Mesendoderm (in vitro differentiated cells): ENCODE data around the gene AHRR.
A peak's percentile ranks its signal among the peaks of the same experiment; 100 is the strongest.

Experiments
- DNase-seq: peaks from one replicate; pipeline ENCODE4 v3.0.0; 2013
- H2AK5ac ChIP-seq: 2 replicates; pipeline ENCODE4 v1.6.1; 2013; ENCODE audit warnings: low read length, inconsistent platforms
- H2BK120ac ChIP-seq: 2 replicates; pipeline ENCODE4 v1.6.1; 2013; ENCODE audit warnings: low read depth, mild to moderate bottlenecking, low read length, moderate library complexity, mixed read lengths
- H2BK15ac ChIP-seq: replicated peaks from 2 replicates; pipeline ENCODE4 v1.6.1; 2013; ENCODE audit warnings: low read depth, mild to moderate bottlenecking, moderate library complexity
- H2BK5ac ChIP-seq: 2 replicates; pipeline ENCODE4 v1.6.1; 2013; ENCODE audit warnings: low read length, inconsistent platforms
- H3K18ac ChIP-seq: 2 replicates; pipeline ENCODE4 v1.6.1; 2013; ENCODE audit warnings: mild to moderate bottlenecking, low read length, mixed read lengths
- H3K23ac ChIP-seq: one replicate; pipeline ENCODE4 v1.6.1; 2013; ENCODE audit warnings: low read length
- H3K27ac ChIP-seq: 2 replicates; pipeline ENCODE4 v1.5.1; 2013; ENCODE audit warnings: low read depth, mild to moderate bottlenecking, inconsistent platforms, low read length, moderate library complexity
- H3K27me3 ChIP-seq: 2 replicates; pipeline ENCODE4 v1.6.1; 2013; ENCODE audit warnings: low read length, control low read depth, mild to moderate bottlenecking, inconsistent platforms; ENCODE audit not compliant: insufficient read depth, poor library complexity
- H3K36me3 ChIP-seq: 2 replicates; pipeline ENCODE4 v1.6.1; 2013; ENCODE audit warnings: low read length, inconsistent platforms; ENCODE audit not compliant: control insufficient read depth, insufficient read depth
- H3K4ac ChIP-seq: one replicate; pipeline ENCODE4 v1.6.1; 2013; ENCODE audit warnings: low read depth, mild to moderate bottlenecking, low read length, moderate library complexity
- H3K4me1 ChIP-seq: 2 replicates; pipeline ENCODE4 v1.6.1; 2013; ENCODE audit warnings: low read depth, low read length, inconsistent platforms; ENCODE audit not compliant: control insufficient read depth
- H3K4me2 ChIP-seq: 2 replicates; pipeline ENCODE4 v1.6.1; 2013; ENCODE audit warnings: low read length
- H3K4me3 ChIP-seq: 2 replicates; pipeline ENCODE4 v1.5.1; 2013; ENCODE audit warnings: mild to moderate bottlenecking, low read length
- H3K56ac ChIP-seq: one replicate; pipeline ENCODE4 v1.6.1; 2013; ENCODE audit warnings: low read length
- H3K79me1 ChIP-seq: 2 replicates; pipeline ENCODE4 v1.6.1; 2013; ENCODE audit warnings: low read length, inconsistent platforms
- H3K79me2 ChIP-seq: 2 replicates; pipeline ENCODE4 v1.6.1; 2013; ENCODE audit warnings: mild to moderate bottlenecking, low read length; ENCODE audit not compliant: control insufficient read depth, insufficient read depth
- H3K9ac ChIP-seq: 2 replicates; pipeline ENCODE4 v1.6.1; 2013; ENCODE audit warnings: low read length, inconsistent platforms
- H4K5ac ChIP-seq: one replicate; pipeline ENCODE4 v1.6.1; 2013; ENCODE audit warnings: low read length
- H4K8ac ChIP-seq: one replicate; pipeline ENCODE4 v1.6.1; 2013; ENCODE audit warnings: low read depth, mild to moderate bottlenecking, control low read depth, low read length, moderate library complexity
- WGBS: extraction: QIAGEN DNeasy Blood & Tissue Kit; methylation state at CpG from one replicate; pipeline ENCODE4 v1.1.7; 2013; ENCODE audit warnings: low lambda C conversion rate, missing lambda C conversion rate; ENCODE audit not compliant: insufficient coverage; ENCODE audit errors: extremely low coverage; 5-methylcytosine and 5-hydroxymethylcytosine counted together

AHRR gene

DNA sequence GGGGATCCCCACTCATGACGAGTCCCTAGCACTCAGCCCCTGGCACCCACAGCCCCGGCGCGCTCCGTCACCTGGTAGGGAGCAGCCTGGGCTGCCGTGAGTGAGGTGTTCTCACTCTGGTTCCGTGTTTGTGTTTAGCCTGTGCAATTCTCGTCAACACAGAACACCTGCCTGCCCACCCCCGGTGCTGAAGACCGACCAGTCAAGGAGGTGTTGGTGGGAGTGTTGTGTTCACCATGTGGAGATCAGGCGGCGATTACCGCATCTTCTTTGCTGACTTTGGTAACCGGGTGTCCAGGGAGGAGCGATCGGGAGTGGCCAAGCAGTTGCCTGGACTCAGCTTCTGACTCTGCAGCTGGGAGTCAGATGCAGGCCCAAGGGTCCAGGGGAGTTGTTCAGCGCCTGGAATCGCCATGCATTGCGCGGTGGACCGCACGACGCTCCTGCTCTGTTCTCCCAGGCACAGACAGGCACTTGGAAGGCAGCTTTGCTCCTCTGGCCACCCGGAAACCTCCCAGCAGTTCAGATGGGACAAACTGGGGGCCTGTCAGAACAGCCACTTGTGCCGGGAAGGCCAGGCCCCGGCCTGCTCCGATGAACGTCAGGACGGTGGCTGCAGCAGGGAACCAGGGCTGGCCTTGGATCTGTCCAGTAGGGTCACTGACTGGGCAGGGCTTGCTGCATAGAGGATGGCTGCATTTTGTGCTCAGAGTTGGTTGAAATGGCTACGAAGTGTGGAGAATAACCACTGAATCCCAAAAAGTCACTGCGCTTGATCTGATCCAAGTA lies 149.6 kb downstream of the AHRR start:
- H3K4me3 ChIP-seq = no peak overlapping the region
- DNase-seq = no peak

GRCh38 chr5:471750-472058 lies 150.2 kb downstream of the AHRR start:
- Histone ChIP-seq H3K27ac (no peak overlapping the region), H3K4ac (no peak overlapping the region), H3K23ac (no peak overlapping the region), H3K4me1 (no peaks in the 10 kb centered on the region), H2BK5ac (no peak overlapping the region), H3K18ac (no peak overlapping the region), H3K79me1 (no peaks in the 10 kb centered on the region), H2BK15ac (no peak overlapping the region), H4K8ac (no peak overlapping the region), H3K4me3 (no peak overlapping the region), H3K27me3 (peaks cover 17% of the 10 kb centered on the region), H3K36me3 (no peaks in the 10 kb centered on the region), H3K79me2 (no peaks in the 10 kb centered on the region), H4K5ac (no peak overlapping the region), H2AK5ac (no peak overlapping the region), H3K4me2 (no peak overlapping the region), H2BK120ac (no peak overlapping the region), H3K56ac (peak overlapping the region; percentile 93), H3K9ac (peak overlapping the region; percentile 89)
- no CpG with 5 or more reads among the region's 6 CpGs for WGBS
- no peak for DNase-seq

More for the DNA sequence above, 149.6 kb downstream of the AHRR start:
- Histone ChIP-seq H2BK15ac (no peak overlapping the region), H2BK120ac (no peak overlapping the region), H4K8ac (no peak overlapping the region), H3K79me2 (no peaks in the 10 kb centered on the region), H3K23ac (no peak overlapping the region), H3K4me2 (no peak overlapping the region), H3K27me3 (peaks cover 16% of the 10 kb centered on the region), H4K5ac (no peak overlapping the region), H3K79me1 (no peaks in the 10 kb centered on the region), H3K18ac (no peak overlapping the region), H3K4me1 (no peaks in the 10 kb centered on the region), H3K9ac (peak overlapping the region; percentile 14), H2AK5ac (no peak overlapping the region), H3K4ac (no peak overlapping the region), H3K36me3 (no peaks in the 10 kb centered on the region), H3K27ac (no peak overlapping the region), H2BK5ac (no peak overlapping the region), H3K56ac (no peak overlapping the region)
- WGBS = no CpG with 5 or more reads among the region's 31 CpGs

- no peak for DNase-seq
- Histone ChIP-seq H3K4me1 (no peaks in the 10 kb centered on the region), H3K4ac (peak overlapping the region; percentile 77), H3K36me3 (no peaks in the 10 kb centered on the region), H3K18ac (peak overlapping the region; percentile 82), H3K56ac (peak overlapping the region; percentile 93), H3K23ac (no peak overlapping the region), H2AK5ac (no peak overlapping the region), H4K8ac (no peak overlapping the region), H3K79me2 (no peaks in the 10 kb centered on the region), H3K9ac (peak overlapping the region; percentile 89), H3K27ac (no peak overlapping the region), H2BK120ac (no peak overlapping the region), H3K79me1 (no peaks in the 10 kb centered on the region), H4K5ac (no peak overlapping the region), H3K4me2 (peak overlapping the region; percentile 83), H2BK15ac (no peak overlapping the region), H2BK5ac (no peak overlapping the region), H3K27me3 (peaks cover 17% of the 10 kb centered on the region), H3K4me3 (peak overlapping the region; percentile 64)
- no CpG with 5 or more reads among the region's 30 CpGs for WGBS
These were observed 150.7 kb downstream of the AHRR start for GRCh38 chr5:472076-472655.

DNA sequence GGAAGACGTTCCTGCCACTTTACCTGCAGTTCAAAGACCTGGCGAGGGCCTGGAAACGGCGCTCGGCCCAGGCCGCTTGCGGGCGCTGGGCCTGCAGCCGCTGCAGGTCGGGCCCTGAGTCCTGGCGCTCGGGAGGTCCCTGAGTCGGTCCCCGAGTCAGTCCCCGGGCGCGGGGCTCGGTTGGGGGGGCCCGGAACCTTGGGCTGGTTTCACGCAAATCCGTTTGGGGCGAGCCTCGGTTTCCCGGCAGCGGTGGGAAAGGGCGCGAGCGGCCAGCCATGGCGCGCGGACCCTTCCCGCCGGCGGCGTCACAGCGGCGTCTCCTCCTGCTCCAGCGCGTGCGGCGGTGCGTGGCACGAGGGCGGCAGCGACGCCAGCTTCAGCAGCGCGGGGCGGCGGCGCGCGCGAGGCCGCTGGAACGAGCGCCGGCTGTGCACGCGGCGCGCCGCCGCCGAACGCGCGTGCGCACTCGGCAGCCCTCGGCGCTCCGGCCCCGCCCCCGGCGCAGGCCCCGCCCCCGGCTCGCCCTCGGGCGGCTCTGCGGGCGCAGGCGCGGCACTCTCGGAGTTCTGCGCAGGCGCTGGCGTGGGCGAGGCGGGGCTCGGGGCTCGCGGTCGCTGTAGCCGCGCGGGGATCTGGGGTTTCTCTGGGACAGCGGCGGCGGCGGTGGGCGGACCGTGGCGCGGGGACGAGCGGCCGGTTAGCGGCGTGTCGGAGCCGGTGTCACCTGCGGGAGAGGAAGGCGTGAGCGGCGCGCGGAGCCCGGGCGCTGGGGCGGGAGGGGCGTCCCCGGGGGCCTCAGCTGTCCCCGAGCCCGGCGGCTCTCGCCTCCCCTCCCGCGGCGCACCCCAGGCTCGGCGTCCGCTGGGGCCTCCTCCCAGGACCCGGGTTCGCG lies 151.4 kb downstream of the AHRR start:
- no CpG with 5 or more reads among the region's 137 CpGs for WGBS
- no peak overlapping the region for H3K27ac ChIP-seq

DNA sequence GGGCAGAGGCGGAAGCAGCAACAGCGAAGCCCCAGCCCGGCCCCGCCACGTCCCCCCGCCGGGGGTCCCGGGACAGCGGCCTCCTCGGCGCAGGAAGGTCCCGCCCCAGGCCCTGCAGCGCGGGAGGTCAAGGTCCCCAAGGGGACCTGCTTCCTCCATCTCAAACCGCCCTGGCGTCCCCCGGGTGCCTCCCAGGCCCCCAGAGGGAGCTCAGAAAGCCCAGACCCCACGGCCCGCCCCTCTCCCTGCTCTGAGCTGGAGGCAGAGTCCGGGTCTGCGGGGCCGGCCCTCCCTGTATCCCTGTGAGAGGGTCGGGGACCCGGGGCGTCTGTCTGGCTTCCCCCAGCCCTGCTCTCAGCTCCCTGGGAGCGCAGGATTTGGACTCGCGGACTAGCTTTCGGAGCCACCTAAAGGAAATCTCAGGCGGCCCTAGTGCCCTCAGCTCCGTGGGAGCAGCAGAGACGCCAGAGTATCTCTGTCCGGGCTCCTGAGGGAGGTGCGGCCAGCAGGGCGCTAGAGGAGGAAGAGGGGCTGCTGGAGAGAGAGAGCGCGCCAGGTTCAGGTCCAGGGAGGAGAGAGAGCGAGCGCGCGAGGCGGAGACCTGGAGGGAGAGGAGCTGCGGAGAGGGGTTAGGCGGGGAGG lies 152.2 kb downstream of the AHRR start:
- Histone ChIP-seq H4K8ac (no peak overlapping the region), H3K4me1 (no peaks in the 10 kb centered on the region), H2BK15ac (no peak overlapping the region), H3K4me2 (peak overlapping the region; percentile 95), H3K27me3 (peaks cover 17% of the 10 kb centered on the region), H2BK120ac (no peak overlapping the region), H3K79me1 (no peaks in the 10 kb centered on the region), H3K27ac (no peak overlapping the region), H2AK5ac (no peak overlapping the region), H3K36me3 (no peaks in the 10 kb centered on the region), H2BK5ac (no peak overlapping the region), H3K56ac (peak overlapping the region; percentile 90), H3K9ac (peak overlapping the region; percentile 81), H3K4me3 (peak overlapping the region; percentile 60), H4K5ac (no peak overlapping the region), H3K79me2 (no peaks in the 10 kb centered on the region), H3K23ac (peak overlapping the region; percentile 6), H3K18ac (no peak overlapping the region), H3K4ac (no peak overlapping the region)
- peak; percentile 82 for DNase-seq
- no CpG with 5 or more reads among the region's 44 CpGs for WGBS

More for the DNA sequence above, 151.4 kb downstream of the AHRR start:
- no peak overlapping the region for H4K8ac ChIP-seq
- H3K36me3 ChIP-seq = no peaks in the 10 kb centered on the region
- no peaks in the 10 kb centered on the region for H3K79me2 ChIP-seq
- H3K27me3 ChIP-seq = peaks cover 17% of the 10 kb centered on the region
- H3K18ac ChIP-seq = peak overlapping the region; percentile 82
- H2BK5ac ChIP-seq = no peak overlapping the region
- H4K5ac ChIP-seq = no peak overlapping the region
- H3K79me1 ChIP-seq = no peaks in the 10 kb centered on the region
- H3K4me1 ChIP-seq = no peaks in the 10 kb centered on the region
- H3K4ac ChIP-seq = peak overlapping the region; percentile 77
- H3K56ac ChIP-seq = peak overlapping the region; percentile 93
- DNase-seq = peak; percentile 86
- H2BK15ac ChIP-seq = no peak overlapping the region
- no peak overlapping the region for H2AK5ac ChIP-seq
- H3K4me2 ChIP-seq = peak overlapping the region; percentile 95
- no peak overlapping the region for H2BK120ac ChIP-seq
- H3K9ac ChIP-seq = peak overlapping the region; percentile 89
- H3K23ac ChIP-seq = no peak overlapping the region
- H3K4me3 ChIP-seq = peak overlapping the region; percentile 64
